ENCODE measurements around the gene IFNLR1. TPM values are rescaled to one million over a fixed set of nuclear protein-coding genes. Genes with fewer than 3 reads are reported as not detected.

Gene IFNLR1
- total RNA-seq, 1 donor from 2014 or later = 39.2 TPM

GRCh38 chr1:24109166-24109483 is 78.0 kb downstream of the IFNLR1 start:
- Mint-ChIP-seq H3K27ac (no peak overlapping the region), H3K36me3 (ENCODE audit: low read depth) (no peaks in the 10 kb centered on the region), H3K4me1 (peaks cover 6% of the 10 kb centered on the region), H3K9me3 (no peaks in the 10 kb centered on the region), H3K4me3 (no peak overlapping the region), H3K27me3 (peaks cover 16% of the 10 kb centered on the region)
- CTCF ChIA-PET = no interaction called here
- no peak for TF ChIP-seq CTCF (IDR thresholded peaks at IDR 0.05)
- POLR2A ChIA-PET = no interaction called here
- no peak for ATAC-seq (ENCODE audit: low read depth)
- no peak for DNase-seq
- intact Hi-C loops (cut with micrococcal nuclease) = no loop called here

DNA sequence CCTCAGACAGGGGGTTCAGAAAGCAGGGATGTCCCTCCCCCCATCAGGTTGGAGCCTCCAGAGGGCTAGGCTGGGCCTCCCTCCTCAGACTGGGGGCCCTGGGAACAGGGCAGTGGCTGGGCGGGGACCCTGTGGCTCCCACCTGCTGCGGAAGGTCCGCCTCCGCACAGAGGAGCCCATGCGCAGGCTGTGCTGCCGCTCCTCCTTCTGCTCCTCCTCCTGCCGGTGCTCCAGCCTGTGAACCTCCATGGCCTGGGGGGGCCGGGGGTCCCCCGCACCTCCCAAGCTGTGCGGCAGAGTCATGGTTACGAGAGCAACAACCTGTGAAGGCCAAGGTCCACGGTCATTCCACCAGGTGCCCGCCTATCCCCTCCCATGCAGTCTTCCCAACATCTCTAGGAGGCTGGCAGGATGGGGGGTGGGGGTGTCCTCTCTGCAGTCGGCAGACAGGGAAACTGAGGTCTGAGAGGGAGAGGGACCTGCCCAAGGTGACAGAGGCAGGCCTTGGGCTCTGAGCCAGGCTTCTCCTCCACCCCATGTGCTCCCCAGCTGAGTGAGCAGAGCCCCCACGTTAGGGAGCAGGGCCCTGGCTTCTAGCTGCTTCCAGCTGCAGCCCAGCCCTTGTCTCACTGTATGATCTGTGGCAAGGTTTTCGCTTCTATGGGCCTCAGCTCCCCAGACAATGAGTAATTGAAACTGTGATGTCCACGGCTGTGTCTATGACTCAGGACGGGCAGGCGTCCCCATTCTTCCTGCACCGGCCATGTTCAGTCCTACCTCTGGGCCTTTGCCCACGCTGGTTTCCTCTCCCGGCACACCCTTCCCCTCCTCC is 78.5 kb downstream of the IFNLR1 start:
- intact Hi-C loops (cut with micrococcal nuclease) = no loop called here
- TF ChIP-seq CTCF (IDR thresholded peaks at IDR 0.05) = no peak
- Mint-ChIP-seq H3K4me3 (no peak overlapping the region), H3K36me3 (ENCODE audit: low read depth) (no peaks in the 10 kb centered on the region), H3K4me1 (peaks cover 6% of the 10 kb centered on the region), H3K27me3 (peaks cover 13% of the 10 kb centered on the region), H3K27ac (no peak overlapping the region), H3K9me3 (no peaks in the 10 kb centered on the region)
- ChIA-PET POLR2A (no interaction called here), CTCF (no interaction called here)
- ATAC-seq (ENCODE audit: low read depth) (no peak), DNase-seq (no peak)

- intact Hi-C loops (cut with micrococcal nuclease) = no loop called here
- ATAC-seq (ENCODE audit: low read depth) (no peak), DNase-seq (no peak)
- Mint-ChIP-seq H3K36me3 (ENCODE audit: low read depth) (no peaks in the 10 kb centered on the region), H3K27ac (no peak overlapping the region), H3K4me1 (peaks cover 3% of the 10 kb centered on the region), H3K4me3 (no peak overlapping the region), H3K27me3 (peaks cover 8% of the 10 kb centered on the region), H3K9me3 (no peaks in the 10 kb centered on the region)
- no peak for TF ChIP-seq CTCF (IDR thresholded peaks at IDR 0.05)
- ChIA-PET POLR2A (no interaction called here), CTCF (no interaction called here)
Measured at GRCh38 chr1:24107462-24108138, 79.5 kb downstream of the IFNLR1 start.

DNA sequence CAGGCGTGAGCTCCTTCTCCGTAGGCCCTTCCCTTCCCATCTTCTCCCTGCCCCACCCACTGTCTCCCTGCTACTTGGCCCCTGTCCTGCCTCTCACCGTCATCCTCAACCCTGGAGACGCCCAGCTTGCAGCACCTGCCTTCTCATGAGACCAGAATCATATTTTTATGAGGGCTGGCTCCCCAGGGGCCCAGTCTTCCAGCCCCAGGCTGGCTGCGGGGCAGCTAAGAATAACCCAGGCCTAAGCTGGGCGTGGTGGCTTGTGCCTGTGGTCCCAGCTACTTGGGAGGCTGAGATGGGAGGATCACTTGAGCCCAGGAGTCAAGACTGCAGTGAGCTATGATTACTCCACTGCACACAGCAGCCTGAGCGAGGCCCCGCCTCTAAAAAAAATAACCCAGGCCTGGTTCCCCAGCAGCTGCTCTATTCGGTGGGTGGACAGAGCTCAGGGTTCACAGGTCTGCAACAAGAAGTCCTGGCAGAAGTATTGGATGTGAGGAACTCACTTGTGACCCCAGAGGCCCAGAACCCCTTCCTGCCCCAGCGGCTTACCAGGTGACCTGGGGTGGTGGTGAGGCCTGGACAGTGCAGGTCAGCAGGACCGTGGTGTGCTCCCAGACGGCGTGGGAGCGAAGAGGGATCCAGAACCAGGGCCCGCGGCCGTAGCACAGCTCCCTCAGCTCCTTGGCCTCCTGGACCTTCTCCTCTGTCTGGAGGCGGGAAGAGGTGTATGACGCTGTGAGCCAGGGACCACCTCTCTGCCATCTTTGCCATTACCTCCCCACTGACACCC is 81.5 kb downstream of the IFNLR1 start:
- no peaks in the 10 kb centered on the region for H3K36me3 Mint-ChIP-seq (ENCODE audit: low read depth)
- DNase-seq (no peak), ATAC-seq (ENCODE audit: low read depth) (no peak)
- intact Hi-C loops (cut with micrococcal nuclease) = no loop called here
- no peak for TF ChIP-seq CTCF (IDR thresholded peaks at IDR 0.05)
- no peaks in the 10 kb centered on the region for H3K9me3 Mint-ChIP-seq
- no peaks in the 10 kb centered on the region for H3K4me1 Mint-ChIP-seq
- POLR2A ChIA-PET = no interaction called here
- no peak overlapping the region for H3K27ac Mint-ChIP-seq
- CTCF ChIA-PET = no interaction called here
- H3K27me3 Mint-ChIP-seq = peaks cover 3% of the 10 kb centered on the region
- H3K4me3 Mint-ChIP-seq = no peak overlapping the region

GRCh38 chr1:24104854-24105253 is 82.2 kb downstream of the IFNLR1 start:
- Mint-ChIP-seq H3K27ac (no peak overlapping the region), H3K4me3 (no peak overlapping the region), H3K36me3 (ENCODE audit: low read depth) (no peaks in the 10 kb centered on the region), H3K27me3 (peaks cover 3% of the 10 kb centered on the region), H3K4me1 (no peaks in the 10 kb centered on the region), H3K9me3 (no peaks in the 10 kb centered on the region)
- ChIA-PET POLR2A (no interaction called here), CTCF (no interaction called here)
- ATAC-seq (ENCODE audit: low read depth) (no peak), DNase-seq (no peak)
- intact Hi-C loops (cut with micrococcal nuclease) = no loop called here
- TF ChIP-seq CTCF (IDR thresholded peaks at IDR 0.05) = no peak

Data from activated B cell treated with CpG ODN at 0.5 μM for 24 hours (primary cell).